Activated CD8-positive, alpha-beta memory T cell treated with anti-CD3 and anti-CD28 coated beads, Interleukin-2, amount 10 ng/mL, durations not matched to agents 7 days and 5 days (primary cell): ENCODE measurements around the gene NLRX1. TPM values are rescaled to one million over a fixed set of nuclear protein-coding genes. Genes with fewer than 3 reads are reported as not detected.
"Not testable (repeated sequence)": the region's sequence is repeated elsewhere in the genome, so short reads cannot be mapped to it uniquely, and the experiment has no call there.

Source experiments
- ATAC-seq: fragments of 150-1000 bp; cut with Tn5 transposase; one replicate; pipeline ENCODE4 v1.10.0; 2021; ENCODE audit warnings: moderate library complexity
- CTCF ChIA-PET: fragments of 350-600 bp; sonication (Branson Sonifier 250); formaldehyde crosslinking; loops from one replicate; lab custom pipeline; 2021; ENCODE audit warnings: antibody characterized with exemption; lab: Charles Lee
- DNase-seq: peaks from one replicate; pipeline ENCODE4 v3.0.0-alpha.2; 2020
- H3K27ac Mint-ChIP-seq: one replicate; pipeline ENCODE4 v1.8.0; 2021; ENCODE audit warnings: mild to moderate bottlenecking, mixed read lengths
- H3K27me3 Mint-ChIP-seq: one replicate; pipeline ENCODE4 v1.8.0; 2021; ENCODE audit warnings: mixed read lengths
- H3K36me3 Mint-ChIP-seq: one replicate; pipeline ENCODE4 v1.8.0; 2021; ENCODE audit warnings: mild to moderate bottlenecking, mixed read lengths
- H3K4me1 Mint-ChIP-seq: one replicate; pipeline ENCODE4 v1.8.0; 2021; ENCODE audit warnings: mixed read lengths
- H3K4me3 Mint-ChIP-seq: one replicate; pipeline ENCODE4 v1.8.0; 2021; ENCODE audit warnings: mild to moderate bottlenecking, moderate library complexity, mixed read lengths
- H3K9me3 Mint-ChIP-seq: one replicate; pipeline ENCODE4 v1.8.0; 2022; ENCODE audit warnings: low read depth, mixed read lengths
- total RNA-seq, 2 experiments: library from RNA; stranded (reverse); gene quantifications; one replicate each; pipeline ENCODE4 v1.2.3, GENCODE V29; 2021

NLRX1 gene, protein sequence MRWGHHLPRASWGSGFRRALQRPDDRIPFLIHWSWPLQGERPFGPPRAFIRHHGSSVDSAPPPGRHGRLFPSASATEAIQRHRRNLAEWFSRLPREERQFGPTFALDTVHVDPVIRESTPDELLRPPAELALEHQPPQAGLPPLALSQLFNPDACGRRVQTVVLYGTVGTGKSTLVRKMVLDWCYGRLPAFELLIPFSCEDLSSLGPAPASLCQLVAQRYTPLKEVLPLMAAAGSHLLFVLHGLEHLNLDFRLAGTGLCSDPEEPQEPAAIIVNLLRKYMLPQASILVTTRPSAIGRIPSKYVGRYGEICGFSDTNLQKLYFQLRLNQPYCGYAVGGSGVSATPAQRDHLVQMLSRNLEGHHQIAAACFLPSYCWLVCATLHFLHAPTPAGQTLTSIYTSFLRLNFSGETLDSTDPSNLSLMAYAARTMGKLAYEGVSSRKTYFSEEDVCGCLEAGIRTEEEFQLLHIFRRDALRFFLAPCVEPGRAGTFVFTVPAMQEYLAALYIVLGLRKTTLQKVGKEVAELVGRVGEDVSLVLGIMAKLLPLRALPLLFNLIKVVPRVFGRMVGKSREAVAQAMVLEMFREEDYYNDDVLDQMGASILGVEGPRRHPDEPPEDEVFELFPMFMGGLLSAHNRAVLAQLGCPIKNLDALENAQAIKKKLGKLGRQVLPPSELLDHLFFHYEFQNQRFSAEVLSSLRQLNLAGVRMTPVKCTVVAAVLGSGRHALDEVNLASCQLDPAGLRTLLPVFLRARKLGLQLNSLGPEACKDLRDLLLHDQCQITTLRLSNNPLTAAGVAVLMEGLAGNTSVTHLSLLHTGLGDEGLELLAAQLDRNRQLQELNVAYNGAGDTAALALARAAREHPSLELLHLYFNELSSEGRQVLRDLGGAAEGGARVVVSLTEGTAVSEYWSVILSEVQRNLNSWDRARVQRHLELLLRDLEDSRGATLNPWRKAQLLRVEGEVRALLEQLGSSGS
- total RNA-seq, result 10 to 100 TPM; 21.2 to 22.2 TPM

DNA sequence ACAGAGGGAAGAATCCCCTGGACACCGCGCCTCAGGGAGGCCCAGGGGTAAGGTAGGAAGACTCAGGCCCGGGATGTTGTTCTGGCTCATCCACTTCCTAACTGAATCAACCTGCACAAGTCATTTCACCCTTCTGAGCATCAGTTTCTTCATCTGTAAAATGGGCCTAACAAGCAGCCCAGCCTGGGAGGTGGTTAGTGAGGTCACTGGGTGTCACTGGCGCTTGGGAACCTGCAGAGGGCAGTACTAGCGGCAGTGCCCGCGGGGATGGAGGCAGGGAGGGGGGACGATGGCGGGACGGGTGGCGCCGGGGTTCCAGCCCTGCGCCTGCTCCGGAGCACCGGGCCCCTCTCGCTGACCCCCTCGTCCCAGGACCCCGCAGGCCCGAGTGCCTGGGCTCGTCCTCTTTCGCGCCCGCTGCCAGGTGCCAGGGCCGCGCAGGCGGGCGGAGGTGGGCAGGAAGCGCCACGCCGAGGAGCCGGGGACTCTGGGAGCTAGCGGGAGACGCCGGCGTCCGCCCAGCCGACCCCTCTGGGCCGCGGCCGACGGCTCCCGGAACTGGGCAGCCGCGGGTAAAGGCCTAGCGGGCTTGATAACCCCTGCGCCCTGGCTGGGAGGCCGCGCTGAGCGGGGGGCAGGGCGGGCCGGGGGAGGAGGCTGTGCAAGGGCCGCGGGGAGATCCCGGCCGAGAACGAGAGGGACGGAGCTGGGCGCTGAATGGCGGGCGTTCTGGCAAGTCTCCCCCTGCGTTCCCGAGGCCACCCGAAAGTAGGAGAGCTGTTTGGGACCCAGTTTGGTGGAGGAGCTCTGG is at the start of gene NLRX1:
TSS of gene NLRX1 (plus strand) at position 255 of the 811 bp plus-strand sequence. CDS start 2,679 bp downstream, outside the sequence.
- Mint-ChIP-seq H3K4me3 (peak within 1 kb of the TSS; percentile 85), H3K36me3 (no peaks in the 10 kb centered on the region), H3K27ac (peak within 1 kb of the TSS; percentile 91), H3K27me3 (no peaks in the 10 kb centered on the region), H3K4me1 (peaks cover 20% of the 10 kb centered on the region), H3K9me3 (no peaks in the 10 kb centered on the region)
- ATAC-seq (peak; percentile 95), DNase-seq (peak; percentile 91)
- CTCF ChIA-PET, result interaction anchor here (0.7 to 3.4 kb wide), 33 partner anchors 9 to 187 kb away, joined by 3 to 25 read pairs (median 4); partner anchors contain the start of genes C2CD2L, CBL, NHERF4 and RNF26

DNA sequence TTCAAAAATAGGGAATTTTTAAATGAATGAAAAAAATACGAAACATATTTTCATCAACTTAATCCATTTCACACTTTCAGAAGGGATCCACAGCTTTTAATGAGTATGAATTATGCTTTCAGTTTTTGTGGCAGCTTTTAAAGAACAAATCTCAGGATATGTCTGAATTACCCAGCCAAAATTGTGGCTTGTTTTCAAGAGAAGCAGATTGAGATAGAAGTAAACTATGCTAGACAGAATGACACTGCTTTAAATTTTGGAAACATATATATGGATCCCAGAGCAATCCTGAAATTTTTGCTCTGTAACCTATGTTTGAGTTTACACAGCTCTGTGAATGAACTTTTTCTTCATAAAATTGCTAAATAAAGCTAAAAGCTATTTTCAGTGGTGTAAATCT is 49.6 kb upstream of the NLRX1 start:
- no peaks in the 10 kb centered on the region for H3K27me3 Mint-ChIP-seq
- no peak for ATAC-seq
- no peak overlapping the region for H3K4me3 Mint-ChIP-seq
- H3K27ac Mint-ChIP-seq, result no peak overlapping the region
- DNase-seq, result no peak
- no peaks in the 10 kb centered on the region for H3K9me3 Mint-ChIP-seq
- H3K4me1 Mint-ChIP-seq, result peaks cover 44% of the 10 kb centered on the region
- CTCF ChIA-PET, result interaction anchor here (0.8 to 1.2 kb wide), 4 partner anchors 12 to 219 kb away, joined by 3 to 5 read pairs (median 4); partner anchors contain the start of gene C2CD2L
- H3K36me3 Mint-ChIP-seq, result peaks cover 28% of the 10 kb centered on the region

GRCh38 chr11:119120639-119121007 is 47.9 kb upstream of the NLRX1 start:
- H3K27me3 Mint-ChIP-seq, result no peaks in the 10 kb centered on the region
- CTCF ChIA-PET, result interaction anchor here (0.7 to 2.8 kb wide), 4 partner anchors 12 to 86 kb away, joined by 3 to 10 read pairs (median 4); partner anchors contain the start of genes C2CD2L and CBL
- ATAC-seq (no peak), DNase-seq (no peak)
- peak overlapping the region; percentile 87 for H3K27ac Mint-ChIP-seq
- no peaks in the 10 kb centered on the region for H3K9me3 Mint-ChIP-seq
- peaks cover 22% of the 10 kb centered on the region for H3K36me3 Mint-ChIP-seq
- H3K4me3 Mint-ChIP-seq, result peak overlapping the region; percentile 99
- H3K4me1 Mint-ChIP-seq, result peaks cover 31% of the 10 kb centered on the region

DNA sequence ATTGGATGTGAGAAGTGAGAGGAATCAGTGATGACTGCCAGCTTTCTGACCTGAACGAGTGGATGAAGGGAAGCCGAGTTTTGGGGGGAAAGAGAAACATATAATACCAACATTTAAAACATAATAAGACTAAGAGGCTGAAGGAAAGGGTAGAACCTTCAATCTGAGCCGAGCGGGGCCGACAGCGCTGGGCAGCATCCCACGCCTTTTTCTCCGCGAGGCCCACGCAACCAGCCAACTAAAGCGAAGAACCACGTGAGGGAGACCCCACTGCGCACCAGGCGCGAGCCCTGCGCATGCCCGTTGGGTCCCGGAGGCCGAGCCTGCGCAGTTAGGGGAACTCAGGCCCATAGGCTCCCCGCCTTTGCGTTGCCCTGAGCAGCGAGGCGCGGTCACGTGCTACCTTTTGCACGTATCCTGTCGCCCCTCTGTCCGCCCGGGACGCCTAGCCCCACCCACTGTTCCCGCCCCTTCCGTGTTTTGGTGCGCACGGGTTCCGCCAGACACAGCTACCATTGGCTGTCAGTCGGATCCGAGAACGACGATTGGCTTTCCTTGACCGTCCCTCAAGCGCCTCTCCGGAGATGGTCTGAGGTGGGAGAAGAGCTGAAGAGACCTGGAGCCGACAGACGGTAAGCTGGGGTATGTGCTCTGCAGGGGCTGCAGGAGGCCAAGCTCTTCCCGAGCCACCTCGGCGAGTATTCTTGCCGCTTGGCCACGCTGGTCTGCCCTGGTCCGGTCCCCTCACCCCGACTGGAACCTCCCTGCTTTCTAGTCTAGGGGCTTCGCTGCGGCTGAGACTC is 47.3 kb upstream of the NLRX1 start, which contains the start of gene HINFP:
TSS of gene HINFP (plus strand) at position 573 of the 803 bp plus-strand sequence. CDS start 5,365 bp downstream, outside the sequence.
- CTCF ChIA-PET, result interaction anchor here (0.6 to 2.8 kb wide), 10 partner anchors 12 to 202 kb away, joined by 3 to 10 read pairs (median 4); partner anchors contain the start of gene C2CD2L
- no peaks in the 10 kb centered on the region for H3K9me3 Mint-ChIP-seq
- peaks cover 18% of the 10 kb centered on the region for H3K36me3 Mint-ChIP-seq
- no peaks in the 10 kb centered on the region for H3K27me3 Mint-ChIP-seq
- peaks cover 28% of the 10 kb centered on the region for H3K4me1 Mint-ChIP-seq
- peak within 1 kb of the TSS; percentile 87 for H3K27ac Mint-ChIP-seq
- ATAC-seq (peak; percentile 95), DNase-seq (peak; percentile 100)
- H3K4me3 Mint-ChIP-seq, result peak within 1 kb of the TSS; percentile 99

DNA sequence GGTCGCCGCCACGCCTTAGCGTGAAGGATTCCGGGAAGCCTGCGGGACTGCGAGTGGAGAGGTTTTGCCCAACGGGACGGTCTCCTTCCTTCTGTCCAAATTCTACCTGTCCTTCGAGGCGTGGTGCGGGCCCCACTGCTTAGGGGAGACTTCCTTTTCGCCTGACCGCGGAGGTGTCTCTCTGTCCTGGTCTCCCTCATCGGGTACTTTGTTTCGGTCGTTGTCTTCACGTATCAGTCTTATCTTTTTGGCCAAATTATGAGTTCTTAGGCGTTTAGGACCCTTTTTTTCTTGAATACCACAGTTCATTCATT is 46.8 kb upstream of the NLRX1 start:
- peaks cover 15% of the 10 kb centered on the region for H3K36me3 Mint-ChIP-seq
- no peaks in the 10 kb centered on the region for H3K9me3 Mint-ChIP-seq
- no peak for ATAC-seq
- peaks cover 33% of the 10 kb centered on the region for H3K4me1 Mint-ChIP-seq
- no peaks in the 10 kb centered on the region for H3K27me3 Mint-ChIP-seq
- DNase-seq, result no peak
- peak overlapping the region; percentile 87 for H3K27ac Mint-ChIP-seq
- CTCF ChIA-PET, result interaction anchor here (0.8 to 2.8 kb wide), 9 partner anchors 13 to 202 kb away, joined by 3 to 10 read pairs (median 3); partner anchors contain the start of gene C2CD2L
- peak overlapping the region; percentile 99 for H3K4me3 Mint-ChIP-seq

DNA sequence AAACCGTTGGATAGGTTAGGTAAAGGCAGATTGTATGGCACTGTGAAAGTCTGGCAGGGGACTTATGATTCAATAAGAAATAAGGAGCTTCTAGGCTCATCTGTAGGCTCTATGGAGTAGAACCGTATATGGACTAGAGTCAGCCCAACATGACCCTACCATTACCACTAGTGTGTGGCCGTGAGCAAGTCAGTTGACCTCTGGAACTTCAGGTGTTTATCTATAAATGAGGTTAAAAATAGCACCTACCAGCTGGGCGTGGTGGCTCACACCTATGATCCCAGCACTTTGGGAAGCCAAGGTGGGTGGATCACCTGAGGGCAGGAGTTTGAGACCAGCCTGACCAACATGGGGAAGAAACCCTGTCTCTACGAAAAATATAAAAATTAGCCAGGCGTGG is 42.7 kb upstream of the NLRX1 start:
- DNase-seq (no peak), ATAC-seq (no peak)
- no peak overlapping the region for H3K4me3 Mint-ChIP-seq
- no peaks in the 10 kb centered on the region for H3K9me3 Mint-ChIP-seq
- peaks cover 34% of the 10 kb centered on the region for H3K4me1 Mint-ChIP-seq
- no peak overlapping the region for H3K27ac Mint-ChIP-seq
- no peaks in the 10 kb centered on the region for H3K27me3 Mint-ChIP-seq
- CTCF ChIA-PET, result interaction anchor here (0.9 to 1.0 kb wide), 2 partner anchors 43 to 58 kb away, joined by 3 read pairs; partner anchors contain the start of genes NLRX1 and VPS11
- peaks cover 22% of the 10 kb centered on the region for H3K36me3 Mint-ChIP-seq

- no peak overlapping the region for H3K4me3 Mint-ChIP-seq
- CTCF ChIA-PET, result interaction anchor here (0.9 to 1.0 kb wide), 2 partner anchors 42 to 59 kb away, joined by 3 read pairs; partner anchors contain the start of genes NLRX1 and VPS11
- no peaks in the 10 kb centered on the region for H3K27me3 Mint-ChIP-seq
- peaks cover 28% of the 10 kb centered on the region for H3K36me3 Mint-ChIP-seq
- H3K4me1 Mint-ChIP-seq, result peaks cover 31% of the 10 kb centered on the region
- H3K9me3 Mint-ChIP-seq, result no peaks in the 10 kb centered on the region
- ATAC-seq, result no peak
- peak overlapping the region; percentile 20 for H3K27ac Mint-ChIP-seq
- no peak for DNase-seq
These were observed 41.8 kb upstream of the NLRX1 start for GRCh38 chr11:119126675-119127268.

- Mint-ChIP-seq H3K36me3 (peaks cover 34% of the 10 kb centered on the region), H3K27ac (no peak overlapping the region), H3K4me3 (no peak overlapping the region), H3K4me1 (peaks cover 14% of the 10 kb centered on the region), H3K9me3 (no peaks in the 10 kb centered on the region), H3K27me3 (no peaks in the 10 kb centered on the region)
- DNase-seq, result no peak
- CTCF ChIA-PET, result no interaction called here
- ATAC-seq, result no peak
These were observed 37.9 kb upstream of the NLRX1 start for GRCh38 chr11:119130662-119131061.

GRCh38 chr11:119134389-119134978 is 34.0 kb upstream of the NLRX1 start:
- Mint-ChIP-seq H3K9me3 (no peaks in the 10 kb centered on the region), H3K36me3 (peaks cover 30% of the 10 kb centered on the region), H3K27ac (no peak overlapping the region), H3K4me3 (no peak overlapping the region), H3K27me3 (peaks cover 10% of the 10 kb centered on the region), H3K4me1 (peaks cover 3% of the 10 kb centered on the region)
- ATAC-seq (peak; percentile 51), DNase-seq (no peak)
- CTCF ChIA-PET, result interaction anchor here (1.0 to 1.8 kb wide), 4 partner anchors 10 to 72 kb away, joined by 3 to 6 read pairs (median 4); partner anchors contain the start of genes ABCG4 and C2CD2L

DNA sequence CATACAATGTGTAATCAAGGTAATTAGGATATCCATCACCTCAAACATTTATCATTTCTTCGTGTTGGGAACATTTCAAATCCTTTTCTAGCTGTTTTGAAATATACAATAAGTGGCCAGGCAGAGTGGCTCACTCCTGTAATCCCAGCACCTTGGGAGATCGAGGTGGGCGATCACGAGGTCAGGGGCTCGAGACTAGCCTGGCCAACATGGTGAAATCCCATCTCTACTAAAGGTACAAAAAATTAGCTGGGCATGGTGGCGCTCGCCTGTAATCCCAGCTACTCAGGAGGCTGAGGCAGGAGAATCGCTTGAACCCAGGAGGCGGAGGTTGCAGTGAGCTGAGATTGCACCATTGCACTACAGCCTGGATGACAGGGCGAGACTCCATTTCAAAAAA is 29.2 kb upstream of the NLRX1 start:
- H3K36me3 Mint-ChIP-seq, H3K4me1 Mint-ChIP-seq, H3K4me3 Mint-ChIP-seq, H3K9me3 Mint-ChIP-seq, ATAC-seq, H3K27ac Mint-ChIP-seq, DNase-seq: not testable (repeated sequence)
- peaks cover 18% of the 10 kb centered on the region for H3K27me3 Mint-ChIP-seq
- CTCF ChIA-PET, result interaction anchor here (1.1 to 1.2 kb wide), 3 partner anchors 30 to 152 kb away, joined by 3 read pairs; no protein-coding TSS in a partner anchor
